Stimulated activated CD8-positive, alpha-beta memory T cell treated with anti-CD3 and anti-CD28 coated beads, Interleukin-4, amount 100 ng/mL, for 24 hours (primary cell): ENCODE measurements around the gene ZXDC.

Source experiments
- DNase-seq: peaks from one replicate; pipeline ENCODE4 v3.0.0-alpha.2; 2020; ENCODE audit warnings: low read depth

Gene ZXDC

GRCh38 chr3:126452213-126452612 lies 23.5 kb downstream of the ZXDC start:
- DNase-seq: no peak

- DNase-seq: no peak
These were observed 24.2 kb downstream of the ZXDC start for GRCh38 chr3:126451511-126451910.

- DNase-seq: no peak
These were observed 24.9 kb downstream of the ZXDC start for GRCh38 chr3:126450744-126451143.

GRCh38 chr3:126450219-126450618 lies 25.5 kb downstream of the ZXDC start:
- DNase-seq: no peak

GRCh38 chr3:126449621-126450051 lies 26.1 kb downstream of the ZXDC start:
- no peak for DNase-seq

GRCh38 chr3:126448893-126449180 lies 26.9 kb downstream of the ZXDC start:
- DNase-seq: no peak

- DNase-seq: no peak
These were observed 27.4 kb downstream of the ZXDC start for GRCh38 chr3:126448136-126448892.

GRCh38 chr3:126447456-126448106 lies 28.1 kb downstream of the ZXDC start:
- DNase-seq: no peak

- DNase-seq: no peak
These were observed 28.9 kb downstream of the ZXDC start for GRCh38 chr3:126446791-126447190.

GRCh38 chr3:126446301-126446700 lies 29.4 kb downstream of the ZXDC start:
- DNase-seq: no peak

- DNase-seq: no peak
These were observed 30.2 kb downstream of the ZXDC start for GRCh38 chr3:126445506-126445905.

- no peak for DNase-seq
These were observed 32.8 kb downstream of the ZXDC start for GRCh38 chr3:126442856-126443242.

- no peak for DNase-seq
These were observed 33.4 kb downstream of the ZXDC start for GRCh38 chr3:126442094-126442855.

GRCh38 chr3:126441256-126441880 lies 34.3 kb downstream of the ZXDC start:
- DNase-seq: no peak

GRCh38 chr3:126440709-126440995 lies 35.0 kb downstream of the ZXDC start:
- no peak for DNase-seq

- DNase-seq: no peak
These were observed 35.6 kb downstream of the ZXDC start for GRCh38 chr3:126439968-126440708.

GRCh38 chr3:126439346-126439967 lies 36.2 kb downstream of the ZXDC start:
- DNase-seq: no peak

GRCh38 chr3:126438746-126439145 lies 36.9 kb downstream of the ZXDC start:
- no peak for DNase-seq

- DNase-seq: no peak
These were observed 37.5 kb downstream of the ZXDC start for GRCh38 chr3:126438186-126438585.

GRCh38 chr3:126436826-126437717 lies 38.6 kb downstream of the ZXDC start:
- no peak for DNase-seq
